ENCODE results near the gene PHYH. TPM values are rescaled to one million over a fixed set of nuclear protein-coding genes. Genes with fewer than 3 reads are reported as not detected.

Gene PHYH
- 10 to 100 TPM; 14.4 to 16.6 TPM for total RNA-seq

- Mint-ChIP-seq H3K4me1 (peaks cover 17% of the 10 kb centered on the region), H3K9me3 (peaks cover 2% of the 10 kb centered on the region), H3K36me3 (peaks cover 1% of the 10 kb centered on the region), H3K27ac (peak within 1 kb of the TSS; percentile 85), H3K4me3 (peak within 1 kb of the TSS; percentile 86), H3K27me3 (no peaks in the 10 kb centered on the region)
- peak; percentile 83 for DNase-seq
Measured at GRCh38 chr10:13299437-13300287, at the start of gene PHYH. PHYH (minus strand) TSS chr10:13300064; CDS start chr10:13300042, 22 bp downstream.

- peak within 1 kb of the TSS; percentile 97 for H3K27ac Mint-ChIP-seq
- peaks cover 53% of the 10 kb centered on the region for H3K4me1 Mint-ChIP-seq
- H3K27me3 Mint-ChIP-seq = no peaks in the 10 kb centered on the region
- peak; percentile 86 for DNase-seq
- peak within 1 kb of the TSS; percentile 92 for H3K4me3 Mint-ChIP-seq
- H3K36me3 Mint-ChIP-seq = peaks cover 26% of the 10 kb centered on the region
- no peaks in the 10 kb centered on the region for H3K9me3 Mint-ChIP-seq
Measured at GRCh38 chr10:13348216-13349017, 48.6 kb upstream of the PHYH start, which contains the start of gene SEPHS1. SEPHS1 (minus strand) TSS chr10:13348293; CDS start chr10:13344950, 3,343 bp downstream.

- Mint-ChIP-seq H3K4me3 (peak overlapping the region; percentile 60), H3K27me3 (no peaks in the 10 kb centered on the region), H3K36me3 (peaks cover 30% of the 10 kb centered on the region), H3K27ac (peak overlapping the region; percentile 67), H3K4me1 (peaks cover 56% of the 10 kb centered on the region), H3K9me3 (no peaks in the 10 kb centered on the region)
- peak; percentile 79 for DNase-seq
Measured at GRCh38 chr10:13347500-13348156, 47.8 kb upstream of the PHYH start.

- Mint-ChIP-seq H3K9me3 (no peaks in the 10 kb centered on the region), H3K27ac (peak overlapping the region; percentile 84), H3K36me3 (peaks cover 32% of the 10 kb centered on the region), H3K4me3 (peak overlapping the region; percentile 86), H3K4me1 (peaks cover 52% of the 10 kb centered on the region), H3K27me3 (no peaks in the 10 kb centered on the region)
- no peak for DNase-seq
Measured at GRCh38 chr10:13347043-13347499, 47.2 kb upstream of the PHYH start.

- H3K4me3 Mint-ChIP-seq = peak overlapping the region; percentile 86
- no peak for DNase-seq
- H3K4me1 Mint-ChIP-seq = peaks cover 49% of the 10 kb centered on the region
Measured at GRCh38 chr10:13346283-13347042, 46.6 kb upstream of the PHYH start.

GRCh38 chr10:13340626-13341376, 40.9 kb upstream of the PHYH start:
- Mint-ChIP-seq H3K36me3 (peaks cover 49% of the 10 kb centered on the region), H3K27ac (no peak overlapping the region), H3K27me3 (no peaks in the 10 kb centered on the region), H3K4me1 (peaks cover 34% of the 10 kb centered on the region), H3K4me3 (no peak overlapping the region), H3K9me3 (no peaks in the 10 kb centered on the region)
- peak; percentile 40 for DNase-seq

More at GRCh38 chr10:13346283-13347042, 46.6 kb upstream of the PHYH start:
- H3K27me3 Mint-ChIP-seq = no peaks in the 10 kb centered on the region
- peak overlapping the region; percentile 84 for H3K27ac Mint-ChIP-seq
- H3K36me3 Mint-ChIP-seq = peaks cover 35% of the 10 kb centered on the region
- H3K9me3 Mint-ChIP-seq = no peaks in the 10 kb centered on the region

- no peak for DNase-seq
- H3K27me3 Mint-ChIP-seq = no peaks in the 10 kb centered on the region
- peaks cover 31% of the 10 kb centered on the region for H3K4me1 Mint-ChIP-seq
- H3K4me3 Mint-ChIP-seq = no peak overlapping the region
- H3K36me3 Mint-ChIP-seq = peaks cover 44% of the 10 kb centered on the region
- no peaks in the 10 kb centered on the region for H3K9me3 Mint-ChIP-seq
- H3K27ac Mint-ChIP-seq = no peak overlapping the region
Measured at GRCh38 chr10:13340068-13340467, 40.2 kb upstream of the PHYH start.

GRCh38 chr10:13338390-13339110, 38.7 kb upstream of the PHYH start:
- Mint-ChIP-seq H3K4me3 (no peak overlapping the region), H3K27ac (no peak overlapping the region), H3K9me3 (no peaks in the 10 kb centered on the region), H3K36me3 (peaks cover 35% of the 10 kb centered on the region), H3K4me1 (peaks cover 23% of the 10 kb centered on the region), H3K27me3 (no peaks in the 10 kb centered on the region)
- no peak for DNase-seq

GRCh38 chr10:13337827-13338196, 37.9 kb upstream of the PHYH start:
- Mint-ChIP-seq H3K27me3 (no peaks in the 10 kb centered on the region), H3K9me3 (no peaks in the 10 kb centered on the region), H3K4me1 (peaks cover 20% of the 10 kb centered on the region), H3K36me3 (peaks cover 29% of the 10 kb centered on the region), H3K4me3 (no peak overlapping the region), H3K27ac (no peak overlapping the region)
- no peak for DNase-seq

GRCh38 chr10:13337128-13337826, 37.4 kb upstream of the PHYH start:
- no peak for DNase-seq
- Mint-ChIP-seq H3K36me3 (peaks cover 28% of the 10 kb centered on the region), H3K4me3 (no peak overlapping the region), H3K27ac (no peak overlapping the region), H3K27me3 (no peaks in the 10 kb centered on the region), H3K4me1 (peaks cover 20% of the 10 kb centered on the region), H3K9me3 (no peaks in the 10 kb centered on the region)

GRCh38 chr10:13335881-13336280, 36.0 kb upstream of the PHYH start:
- no peak overlapping the region for H3K27ac Mint-ChIP-seq
- DNase-seq = no peak
- no peaks in the 10 kb centered on the region for H3K27me3 Mint-ChIP-seq
- no peak overlapping the region for H3K4me3 Mint-ChIP-seq
- no peaks in the 10 kb centered on the region for H3K9me3 Mint-ChIP-seq
- peaks cover 13% of the 10 kb centered on the region for H3K4me1 Mint-ChIP-seq
- peaks cover 33% of the 10 kb centered on the region for H3K36me3 Mint-ChIP-seq

- no peak for DNase-seq
- H3K4me3 Mint-ChIP-seq = no peak overlapping the region
- peaks cover 30% of the 10 kb centered on the region for H3K36me3 Mint-ChIP-seq
- peaks cover 5% of the 10 kb centered on the region for H3K4me1 Mint-ChIP-seq
- no peaks in the 10 kb centered on the region for H3K27me3 Mint-ChIP-seq
- no peak overlapping the region for H3K27ac Mint-ChIP-seq
- no peaks in the 10 kb centered on the region for H3K9me3 Mint-ChIP-seq
Measured at GRCh38 chr10:13334556-13334955, 34.7 kb upstream of the PHYH start.

- H3K4me3 Mint-ChIP-seq = no peak overlapping the region
- no peaks in the 10 kb centered on the region for H3K9me3 Mint-ChIP-seq
- H3K27me3 Mint-ChIP-seq = no peaks in the 10 kb centered on the region
- no peak for DNase-seq
- peaks cover 15% of the 10 kb centered on the region for H3K36me3 Mint-ChIP-seq
- H3K4me1 Mint-ChIP-seq = no peaks in the 10 kb centered on the region
- H3K27ac Mint-ChIP-seq = no peak overlapping the region
Measured at GRCh38 chr10:13331646-13332045, 31.8 kb upstream of the PHYH start.
